GM21423 (cell line): ENCODE results near the gene BCAR1.
"Not testable (repeated sequence)": the region's sequence is repeated elsewhere in the genome, so short reads cannot be mapped to it uniquely, and the experiment has no call there.

Experiments used
- ATAC-seq: cut with Tn5 transposase; IDR thresholded peaks from one replicate; pipeline ENCODE4 v1.9.1; 2021; ENCODE audit warnings: mild to moderate bottlenecking, moderate library complexity; ENCODE audit not compliant: unreplicated experiment

Gene BCAR1

GRCh38 chr16:75271441-75272096 is 20.1 kb upstream of the BCAR1 start:
- ATAC-seq, result peak; percentile 18

DNA sequence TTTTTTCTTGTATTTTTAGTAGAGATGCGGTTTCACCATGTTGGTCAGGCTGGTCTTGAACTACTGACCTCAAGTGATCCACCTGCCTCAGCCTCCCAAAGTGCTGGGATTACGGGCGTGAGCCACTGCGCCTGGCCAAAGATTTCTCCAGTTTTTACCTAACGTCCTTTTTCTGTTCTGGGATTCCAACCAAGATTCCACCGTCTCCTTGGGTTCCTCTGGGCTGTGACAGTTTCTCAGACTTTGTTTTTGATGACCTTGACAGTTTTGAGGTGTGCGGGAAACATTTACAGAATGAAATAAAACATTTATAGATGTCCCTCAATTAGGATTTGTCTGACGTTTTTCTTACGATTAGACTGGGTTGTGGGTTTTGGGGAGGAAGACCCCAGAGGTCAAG is 17.9 kb upstream of the BCAR1 start:
- not testable (repeated sequence) for ATAC-seq

- no peak for ATAC-seq
Measured at GRCh38 chr16:75267631-75268264, 16.3 kb upstream of the BCAR1 start.

GRCh38 chr16:75266738-75267630 is 15.6 kb upstream of the BCAR1 start:
- no peak for ATAC-seq

GRCh38 chr16:75265911-75266701 is 14.7 kb upstream of the BCAR1 start:
- ATAC-seq, result peak; percentile 63

DNA sequence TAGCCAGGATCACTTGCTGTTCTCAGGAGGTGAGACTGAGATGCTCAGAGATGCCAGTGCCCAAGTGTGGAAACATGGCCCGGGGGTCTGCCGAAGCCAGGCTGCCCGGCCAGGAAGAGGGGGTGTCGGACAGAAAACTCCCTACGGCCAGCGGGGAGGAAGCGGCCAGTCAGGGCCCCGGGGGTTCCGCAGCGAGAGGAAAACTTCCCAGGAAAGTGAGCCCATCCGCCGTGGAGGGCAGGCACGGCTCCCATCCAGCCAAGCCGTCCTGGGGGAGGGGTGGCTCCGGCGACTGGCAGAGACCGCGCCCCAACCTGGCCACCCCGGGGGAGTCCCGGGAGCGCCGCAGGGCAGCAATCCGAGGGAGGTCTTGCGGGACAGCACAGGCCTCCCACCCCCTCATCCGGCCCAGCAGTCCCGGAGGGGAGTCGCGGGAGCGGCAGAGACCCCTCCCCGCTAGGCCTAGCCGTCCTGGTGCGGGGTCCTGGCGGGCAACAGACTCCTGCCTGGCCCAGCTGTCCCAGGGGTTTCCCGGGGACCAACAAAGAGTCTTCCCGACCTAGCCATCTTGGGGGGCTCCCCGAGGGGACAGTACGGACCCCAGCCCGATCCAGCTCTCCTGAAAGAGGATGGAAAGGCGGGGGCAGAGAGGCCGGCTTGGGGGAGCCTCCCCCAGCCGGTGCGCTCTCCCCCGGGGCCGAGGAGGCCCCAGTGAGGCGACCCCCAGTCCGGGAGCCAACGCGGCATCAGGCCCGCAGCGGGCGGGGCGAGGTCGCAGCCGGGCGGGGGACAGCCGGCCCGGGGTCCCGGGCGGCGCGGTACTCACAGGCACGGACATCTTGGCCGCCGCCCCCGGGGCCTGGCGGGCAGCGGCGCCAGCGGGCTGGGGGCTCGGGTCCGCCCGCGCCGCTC is 13.8 kb upstream of the BCAR1 start:
- peak; percentile 26 for ATAC-seq

GRCh38 chr16:75264457-75264998 is 13.1 kb upstream of the BCAR1 start:
- no peak for ATAC-seq

DNA sequence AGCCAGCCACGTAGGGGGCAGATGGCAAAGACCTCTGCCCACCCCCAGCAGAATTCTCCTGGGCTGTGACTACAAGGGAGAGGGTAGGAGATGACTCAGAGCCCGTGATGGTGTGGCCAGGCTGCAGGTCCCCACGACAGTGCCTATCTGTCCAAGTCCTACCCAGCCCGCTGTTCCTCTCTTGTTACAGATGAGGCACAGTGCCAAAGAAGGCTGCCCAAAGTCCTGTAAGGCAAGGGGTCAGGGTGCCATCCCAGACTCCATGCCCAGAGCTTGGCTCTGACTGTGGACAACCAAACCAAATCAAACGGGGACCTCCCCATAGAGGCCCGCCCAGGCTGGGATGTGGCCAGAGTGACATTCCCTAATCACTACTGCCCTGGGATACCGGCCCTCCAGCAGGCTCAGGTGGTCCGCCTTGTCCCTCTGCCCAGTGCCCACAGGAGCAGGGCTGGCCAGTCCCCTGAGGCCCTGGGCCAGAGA is 12.6 kb upstream of the BCAR1 start:
- no peak for ATAC-seq

GRCh38 chr16:75263291-75263962 is 12.0 kb upstream of the BCAR1 start:
- no peak for ATAC-seq

DNA sequence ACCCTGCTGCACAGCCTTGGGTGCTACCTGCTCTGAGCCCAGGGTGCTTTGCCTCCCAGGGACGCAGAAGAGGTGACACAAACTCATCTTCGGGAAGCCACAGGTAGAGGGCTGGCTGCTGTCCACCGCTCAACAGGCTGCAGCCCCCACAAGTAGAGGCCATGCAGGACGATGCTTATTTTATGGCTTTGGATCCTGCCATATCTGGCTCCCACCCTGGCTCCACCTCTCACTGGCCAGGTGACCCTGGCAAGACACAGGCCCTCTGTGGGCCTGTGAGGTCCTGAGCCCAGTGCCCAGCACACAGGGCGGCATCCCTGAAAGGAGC is 11.3 kb upstream of the BCAR1 start:
- ATAC-seq, result no peak

GRCh38 chr16:75262104-75262799 is 10.8 kb upstream of the BCAR1 start:
- no peak for ATAC-seq

DNA sequence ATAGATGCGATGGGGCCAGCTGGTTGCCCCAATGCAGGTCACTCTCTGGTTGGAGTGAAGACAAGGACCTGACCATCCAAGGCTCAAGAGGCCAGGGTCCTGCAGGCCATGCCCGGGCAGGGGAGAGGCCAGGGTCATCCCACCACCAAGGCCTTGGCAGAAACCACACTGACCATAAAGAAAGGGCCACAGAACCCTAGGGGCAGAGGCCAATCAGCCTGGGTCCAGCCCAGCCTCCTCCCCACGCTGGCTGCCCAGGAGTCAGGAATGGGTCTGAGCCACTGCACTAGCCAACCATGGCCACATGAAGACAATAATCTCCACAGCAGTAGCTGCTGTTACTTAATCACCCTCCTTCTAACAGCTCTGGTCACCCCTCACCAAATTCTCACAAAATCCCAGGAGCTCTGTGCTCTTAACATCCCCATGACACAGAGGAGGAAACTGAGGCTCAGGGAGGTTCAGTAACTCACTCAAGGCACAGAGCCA is 10.2 kb upstream of the BCAR1 start:
- no peak for ATAC-seq

GRCh38 chr16:75260851-75261589 is 9.6 kb upstream of the BCAR1 start:
- ATAC-seq, result no peak

DNA sequence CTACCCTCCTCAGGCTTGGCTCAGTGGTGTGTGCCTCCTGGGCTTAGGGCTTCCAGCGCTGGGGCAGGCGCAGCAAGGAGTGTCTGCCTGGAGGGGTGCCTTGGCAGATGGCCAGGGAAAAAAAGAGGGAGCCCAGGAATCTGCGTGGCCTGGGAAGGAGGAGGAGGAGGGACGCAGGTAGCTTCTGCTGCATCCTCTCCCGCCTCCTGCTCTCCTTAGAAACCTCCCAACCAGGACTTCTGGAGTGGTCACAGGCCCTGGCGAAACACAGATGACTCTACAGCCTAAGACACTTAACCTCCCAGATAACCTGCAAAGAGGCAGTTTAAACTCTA is 7.3 kb upstream of the BCAR1 start:
- ATAC-seq, result no peak

- ATAC-seq, result no peak
Measured at GRCh38 chr16:75257886-75258806, 6.7 kb upstream of the BCAR1 start.

DNA sequence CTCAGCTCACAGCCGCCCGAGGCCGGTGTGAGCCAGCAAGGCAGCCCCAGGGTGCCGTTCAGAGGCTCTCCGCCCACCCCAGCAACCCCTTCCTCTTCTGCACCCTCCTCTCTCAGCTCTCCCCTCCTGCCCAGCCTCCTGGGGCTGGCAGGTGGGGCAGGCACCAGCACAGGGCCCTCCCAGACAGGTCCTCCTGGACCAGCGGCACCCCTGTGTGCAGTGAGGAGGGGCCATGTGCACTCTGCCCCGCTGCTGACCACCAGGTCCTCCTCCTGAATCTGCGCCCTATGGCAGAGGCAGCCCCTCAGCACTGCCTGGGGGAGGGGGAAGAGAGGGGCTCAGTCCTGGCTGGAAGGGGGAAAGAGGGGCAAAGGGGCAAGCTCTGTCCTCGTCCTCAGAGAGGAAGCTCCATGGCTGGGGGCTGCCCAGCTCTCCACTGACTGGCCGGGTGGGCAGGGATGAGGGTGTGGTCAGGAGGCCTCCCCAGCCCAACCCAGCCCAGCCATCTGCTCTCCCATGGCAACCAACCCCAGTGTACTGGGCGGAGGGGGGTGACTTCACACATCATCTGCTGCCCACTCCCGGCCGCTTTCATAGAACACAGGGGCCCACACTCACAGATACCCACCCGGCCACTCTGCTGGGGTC is 5.4 kb upstream of the BCAR1 start:
- ATAC-seq, result no peak
